GM23338 (cell line): ENCODE measurements around the gene HRH2. TPM values are rescaled to one million over a fixed set of nuclear protein-coding genes. Genes with fewer than 3 reads are reported as not detected.

Experiments used
- ATAC-seq: fragments of 200-7000 bp; cut with Tn5 transposase; 3 replicates; pipeline ENCODE4 v1.9.1; 2020
- DNase-seq: peaks from one replicate; pipeline ENCODE4 v3.0.0-alpha.2; 2015; ENCODE audit warnings: low spot score
- H2AFZ ChIP-seq: fragments of 200-600 bp; sonication (generic); 2 replicates; pipeline ENCODE4 v1.8.0; 2016; ENCODE audit warnings: antibody characterized with exemption, mild to moderate bottlenecking, moderate library complexity
- H3F3A ChIP-seq: fragments of 200-600 bp; sonication (generic); replicated peaks from 2 replicates; pipeline ENCODE4 v1.8.0; 2017; ENCODE audit warnings: antibody characterized with exemption, mixed run types, low read depth
- H3K27ac ChIP-seq: fragments of 200-600 bp; sonication (generic); 2 replicates; pipeline ENCODE4 v1.6.1; 2016; ENCODE audit warnings: low read depth
- H3K27me3 ChIP-seq: fragments of 200-600 bp; sonication (generic); 2 replicates; pipeline ENCODE4 v1.8.0; 2016; ENCODE audit warnings: mild to moderate bottlenecking, mixed run types, moderate library complexity; ENCODE audit not compliant: insufficient read depth
- H3K36me3 ChIP-seq: fragments of 200-600 bp; sonication (generic); 2 replicates; pipeline ENCODE4 v1.8.0; 2016; ENCODE audit warnings: mild to moderate bottlenecking; ENCODE audit not compliant: insufficient read depth
- H3K4me1 ChIP-seq: fragments of 200-600 bp; sonication (generic); 2 replicates; pipeline ENCODE4 v1.8.0; 2016; ENCODE audit warnings: mild to moderate bottlenecking, moderate library complexity; ENCODE audit not compliant: insufficient read depth
- H3K4me2 ChIP-seq: fragments of 200-600 bp; sonication (generic); 2 replicates; pipeline ENCODE4 v1.7.1; 2017; ENCODE audit warnings: mixed run types
- H3K4me3 ChIP-seq: fragments of 200-600 bp; sonication (generic); 2 replicates; pipeline ENCODE4 v1.6.1; 2016; ENCODE audit warnings: mixed run types
- H3K79me2 ChIP-seq: fragments of 200-600 bp; sonication (generic); replicated peaks from 2 replicates; pipeline ENCODE4 v1.8.0; 2017; ENCODE audit warnings: mild to moderate bottlenecking; ENCODE audit not compliant: insufficient read depth
- H3K9me2 ChIP-seq: fragments of 200-600 bp; sonication (generic); 2 replicates; pipeline ENCODE4 v1.8.0; 2017; ENCODE audit not compliant: insufficient read depth
- H4K20me1 ChIP-seq: fragments of 200-600 bp; sonication (generic); replicated peaks from 2 replicates; pipeline ENCODE4 v1.8.0; 2017; ENCODE audit warnings: mild to moderate bottlenecking; ENCODE audit not compliant: insufficient read depth
- H3K27ac Mint-ChIP-seq: 2 replicates; pipeline ENCODE4 v1.8.0; 2020; ENCODE audit warnings: inconsistent platforms, mild to moderate bottlenecking, moderate library complexity, mixed read lengths
- H3K27me3 Mint-ChIP-seq: 3 replicates; pipeline ENCODE4 v1.8.0; 2022; ENCODE audit warnings: low read depth, mild to moderate bottlenecking, moderate library complexity, mixed read lengths, inconsistent platforms; ENCODE audit not compliant: insufficient read depth, poor library complexity
- H3K36me3 Mint-ChIP-seq: 3 replicates; pipeline ENCODE4 v1.8.0; 2021; ENCODE audit warnings: low read depth, mild to moderate bottlenecking, inconsistent platforms, moderate library complexity, mixed read lengths
- H3K4me1 Mint-ChIP-seq: 3 replicates; pipeline ENCODE4 v1.8.0; 2020; ENCODE audit warnings: mild to moderate bottlenecking, inconsistent platforms, mixed read lengths
- H3K4me3 Mint-ChIP-seq: 3 replicates; pipeline ENCODE4 v1.8.0; 2021; ENCODE audit warnings: moderate library complexity, mild to moderate bottlenecking, inconsistent platforms, mixed read lengths
- H3K9me3 Mint-ChIP-seq: 3 replicates; pipeline ENCODE4 v1.8.0; 2020; ENCODE audit warnings: moderate library complexity, mild to moderate bottlenecking, inconsistent platforms, mixed read lengths
- CREB1 ChIP-seq: fragments of 250-450 bp; sonication (Bioruptor Pico); IDR thresholded peaks from 2 replicates; pipeline ENCODE4 v1.5.0; 2020; ENCODE audit warnings: low read depth, mild to moderate bottlenecking, moderate library complexity
- EZH2 ChIP-seq: fragments of 200-600 bp; sonication (generic); IDR thresholded peaks from one replicate; pipeline ENCODE4 v1.8.0; 2017; ENCODE audit warnings: antibody characterized with exemption, mild to moderate bottlenecking, low read depth; ENCODE audit not compliant: unreplicated experiment
- EZH2phosphoT487 ChIP-seq: fragments of 200-600 bp; sonication (generic); IDR thresholded peaks from one replicate; pipeline ENCODE4 v1.8.1; 2018; ENCODE audit warnings: antibody characterized with exemption; ENCODE audit not compliant: unreplicated experiment
- JUNB ChIP-seq: IDR thresholded peaks from one replicate; pipeline ENCODE4 v1.6.1; 2016; ENCODE audit warnings: antibody characterized with exemption; ENCODE audit not compliant: unreplicated experiment
- NANOG ChIP-seq: IDR thresholded peaks from 2 replicates; pipeline ENCODE4 v1.6.1; 2016; ENCODE audit warnings: antibody characterized with exemption, borderline replicate concordance
- ZNF114 ChIP-seq: fragments of 250-450 bp; sonication (Bioruptor Pico); IDR thresholded peaks from 2 replicates; pipeline ENCODE4 v1.5.0; 2020; ENCODE audit warnings: mild to moderate bottlenecking, moderate library complexity
- ZNF331 ChIP-seq: fragments of 250-450 bp; sonication (Bioruptor Pico); IDR thresholded peaks from 2 replicates; pipeline ENCODE4 v1.5.0; 2020; ENCODE audit warnings: low read depth, mild to moderate bottlenecking, moderate library complexity
- polyA plus RNA-seq: library from polyadenylated mRNA; unstranded; fragments of >200 nt; fragmentation: Nextera tagmentation; extraction: Ambion mirVana; gene quantifications from 2 replicates; pipeline ENCODE4 v1.2.1, GENCODE V29; 2016
- total RNA-seq: library from RNA; depleted of rRNA; stranded (reverse); fragments of >200 nt; shearing (Covaris generic); gene quantifications from 2 replicates; pipeline ENCODE4 v1.2.3, GENCODE V29; 2014
- TF ChIP-seq, protein P1 (sequence below): IDR thresholded peaks from one replicate; pipeline ENCODE4 v1.6.1; 2018; ENCODE audit warnings: antibody characterized with exemption; ENCODE audit not compliant: unreplicated experiment
- TF ChIP-seq, protein P2 (sequence below): fragments of 250-450 bp; sonication (Bioruptor Pico); IDR thresholded peaks from 2 replicates; pipeline ENCODE4 v1.5.0; 2020; ENCODE audit warnings: mild to moderate bottlenecking, moderate library complexity
- TF ChIP-seq, protein P3 (sequence below), 2 experiments: fragments of 200-600 bp in 1 of 2; sonication (generic) in 1 of 2; conservative IDR thresholded peaks; 2 replicates each; pipeline versions ENCODE4 v1.5.1 to v1.6.1; 2016 to 2017; ENCODE audit warnings: antibody characterized with exemption in 2 of 2, low read depth in 2 of 2, mild to moderate bottlenecking in 2 of 2, moderate library complexity in 1 of 2

Gene HRH2
- total and polyA plus RNA-seq, 2 experiments from 2014 or later: 6.8 to 7.0 TPM

DNA sequence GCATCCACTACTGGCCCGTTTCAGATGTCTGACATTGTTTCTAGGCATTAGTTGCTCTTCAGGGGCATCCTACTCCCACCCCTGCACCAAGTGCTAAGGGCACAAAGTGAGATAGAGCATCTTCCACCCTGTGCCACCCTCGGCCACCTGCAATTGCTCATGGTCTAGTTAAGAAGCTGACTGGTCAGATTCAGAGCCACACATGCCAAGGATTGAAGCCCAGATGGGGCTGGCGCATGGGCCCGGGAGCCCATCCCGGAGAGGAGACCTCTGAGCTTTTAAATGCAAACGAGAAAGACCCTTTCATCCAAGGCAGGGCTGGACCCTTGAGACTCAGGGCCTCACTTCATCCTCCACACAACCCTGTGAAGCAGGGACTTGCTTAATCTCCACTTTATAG, 28.5 kb downstream of the HRH2 start (continued):
- TF ChIP-seq, protein P1, sequence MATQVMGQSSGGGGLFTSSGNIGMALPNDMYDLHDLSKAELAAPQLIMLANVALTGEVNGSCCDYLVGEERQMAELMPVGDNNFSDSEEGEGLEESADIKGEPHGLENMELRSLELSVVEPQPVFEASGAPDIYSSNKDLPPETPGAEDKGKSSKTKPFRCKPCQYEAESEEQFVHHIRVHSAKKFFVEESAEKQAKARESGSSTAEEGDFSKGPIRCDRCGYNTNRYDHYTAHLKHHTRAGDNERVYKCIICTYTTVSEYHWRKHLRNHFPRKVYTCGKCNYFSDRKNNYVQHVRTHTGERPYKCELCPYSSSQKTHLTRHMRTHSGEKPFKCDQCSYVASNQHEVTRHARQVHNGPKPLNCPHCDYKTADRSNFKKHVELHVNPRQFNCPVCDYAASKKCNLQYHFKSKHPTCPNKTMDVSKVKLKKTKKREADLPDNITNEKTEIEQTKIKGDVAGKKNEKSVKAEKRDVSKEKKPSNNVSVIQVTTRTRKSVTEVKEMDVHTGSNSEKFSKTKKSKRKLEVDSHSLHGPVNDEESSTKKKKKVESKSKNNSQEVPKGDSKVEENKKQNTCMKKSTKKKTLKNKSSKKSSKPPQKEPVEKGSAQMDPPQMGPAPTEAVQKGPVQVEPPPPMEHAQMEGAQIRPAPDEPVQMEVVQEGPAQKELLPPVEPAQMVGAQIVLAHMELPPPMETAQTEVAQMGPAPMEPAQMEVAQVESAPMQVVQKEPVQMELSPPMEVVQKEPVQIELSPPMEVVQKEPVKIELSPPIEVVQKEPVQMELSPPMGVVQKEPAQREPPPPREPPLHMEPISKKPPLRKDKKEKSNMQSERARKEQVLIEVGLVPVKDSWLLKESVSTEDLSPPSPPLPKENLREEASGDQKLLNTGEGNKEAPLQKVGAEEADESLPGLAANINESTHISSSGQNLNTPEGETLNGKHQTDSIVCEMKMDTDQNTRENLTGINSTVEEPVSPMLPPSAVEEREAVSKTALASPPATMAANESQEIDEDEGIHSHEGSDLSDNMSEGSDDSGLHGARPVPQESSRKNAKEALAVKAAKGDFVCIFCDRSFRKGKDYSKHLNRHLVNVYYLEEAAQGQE: no peak
- TF ChIP-seq JUNB (no peak), EZH2phosphoT487 (no peak), NANOG (no peak), ZNF331 (CRISPR knock-in tag) (no peak)

DNA sequence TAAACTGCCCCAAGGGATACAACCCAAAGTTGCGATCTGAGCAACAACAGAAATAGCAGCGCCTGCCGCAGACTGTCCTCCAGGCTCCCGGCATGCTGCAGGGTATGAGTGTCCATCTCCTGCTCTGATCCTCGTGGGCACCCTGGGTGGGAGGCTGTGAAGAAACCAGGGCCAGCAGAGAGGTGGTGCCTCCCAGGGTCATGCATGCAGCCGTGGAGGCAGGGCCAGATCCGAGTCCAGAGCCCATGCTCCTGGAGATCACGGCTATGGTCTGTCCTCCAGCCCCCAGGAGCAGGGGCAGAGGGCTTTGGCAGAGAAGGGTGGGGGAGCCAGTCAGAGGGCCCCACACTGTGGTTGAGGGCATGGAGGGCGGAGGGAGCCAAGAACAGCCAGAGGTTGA, 29.0 kb downstream of the HRH2 start:
- H3K4me3 ChIP-seq: no peak overlapping the region
- H3K4me1 ChIP-seq: 0 out of 2 replicates have a peak, but pooled peaks cover 10% of the 10 kb centered on the region
- no peak overlapping the region for H3K27ac Mint-ChIP-seq
- no peak for ATAC-seq
- H4K20me1 ChIP-seq: no peaks in the 10 kb centered on the region
- H3K27me3 ChIP-seq: no peaks in the 10 kb centered on the region
- peaks cover 19% of the 10 kb centered on the region for H3K36me3 Mint-ChIP-seq
- no peak for DNase-seq
- 0 out of 2 replicates have a peak, but pooled peaks cover 4% of the 10 kb centered on the region for H3F3A ChIP-seq
- H3K27me3 Mint-ChIP-seq: peaks cover 15% of the 10 kb centered on the region
- no peaks in the 10 kb centered on the region; the same call in 1 of the 2 replicates for H3K36me3 ChIP-seq
- H3K79me2 ChIP-seq: no peaks in the 10 kb centered on the region
- peaks cover 18% of the 10 kb centered on the region for H3K4me1 Mint-ChIP-seq
- no peaks in the 10 kb centered on the region for H3K9me2 ChIP-seq
- H2AFZ ChIP-seq: no peak overlapping the region
- H3K4me3 Mint-ChIP-seq: no peak overlapping the region
- no peaks in the 10 kb centered on the region for H3K9me3 Mint-ChIP-seq
- no peak overlapping the region for H3K4me2 ChIP-seq
- TF ChIP-seq CREB1 (no peak), EZH2phosphoT487 (no peak), JUNB (no peak), ZNF331 (CRISPR knock-in tag) (no peak), EZH2 (no peak), ZNF114 (CRISPR knock-in tag) (no peak), NANOG (no peak)
- TF ChIP-seq, protein P2, sequence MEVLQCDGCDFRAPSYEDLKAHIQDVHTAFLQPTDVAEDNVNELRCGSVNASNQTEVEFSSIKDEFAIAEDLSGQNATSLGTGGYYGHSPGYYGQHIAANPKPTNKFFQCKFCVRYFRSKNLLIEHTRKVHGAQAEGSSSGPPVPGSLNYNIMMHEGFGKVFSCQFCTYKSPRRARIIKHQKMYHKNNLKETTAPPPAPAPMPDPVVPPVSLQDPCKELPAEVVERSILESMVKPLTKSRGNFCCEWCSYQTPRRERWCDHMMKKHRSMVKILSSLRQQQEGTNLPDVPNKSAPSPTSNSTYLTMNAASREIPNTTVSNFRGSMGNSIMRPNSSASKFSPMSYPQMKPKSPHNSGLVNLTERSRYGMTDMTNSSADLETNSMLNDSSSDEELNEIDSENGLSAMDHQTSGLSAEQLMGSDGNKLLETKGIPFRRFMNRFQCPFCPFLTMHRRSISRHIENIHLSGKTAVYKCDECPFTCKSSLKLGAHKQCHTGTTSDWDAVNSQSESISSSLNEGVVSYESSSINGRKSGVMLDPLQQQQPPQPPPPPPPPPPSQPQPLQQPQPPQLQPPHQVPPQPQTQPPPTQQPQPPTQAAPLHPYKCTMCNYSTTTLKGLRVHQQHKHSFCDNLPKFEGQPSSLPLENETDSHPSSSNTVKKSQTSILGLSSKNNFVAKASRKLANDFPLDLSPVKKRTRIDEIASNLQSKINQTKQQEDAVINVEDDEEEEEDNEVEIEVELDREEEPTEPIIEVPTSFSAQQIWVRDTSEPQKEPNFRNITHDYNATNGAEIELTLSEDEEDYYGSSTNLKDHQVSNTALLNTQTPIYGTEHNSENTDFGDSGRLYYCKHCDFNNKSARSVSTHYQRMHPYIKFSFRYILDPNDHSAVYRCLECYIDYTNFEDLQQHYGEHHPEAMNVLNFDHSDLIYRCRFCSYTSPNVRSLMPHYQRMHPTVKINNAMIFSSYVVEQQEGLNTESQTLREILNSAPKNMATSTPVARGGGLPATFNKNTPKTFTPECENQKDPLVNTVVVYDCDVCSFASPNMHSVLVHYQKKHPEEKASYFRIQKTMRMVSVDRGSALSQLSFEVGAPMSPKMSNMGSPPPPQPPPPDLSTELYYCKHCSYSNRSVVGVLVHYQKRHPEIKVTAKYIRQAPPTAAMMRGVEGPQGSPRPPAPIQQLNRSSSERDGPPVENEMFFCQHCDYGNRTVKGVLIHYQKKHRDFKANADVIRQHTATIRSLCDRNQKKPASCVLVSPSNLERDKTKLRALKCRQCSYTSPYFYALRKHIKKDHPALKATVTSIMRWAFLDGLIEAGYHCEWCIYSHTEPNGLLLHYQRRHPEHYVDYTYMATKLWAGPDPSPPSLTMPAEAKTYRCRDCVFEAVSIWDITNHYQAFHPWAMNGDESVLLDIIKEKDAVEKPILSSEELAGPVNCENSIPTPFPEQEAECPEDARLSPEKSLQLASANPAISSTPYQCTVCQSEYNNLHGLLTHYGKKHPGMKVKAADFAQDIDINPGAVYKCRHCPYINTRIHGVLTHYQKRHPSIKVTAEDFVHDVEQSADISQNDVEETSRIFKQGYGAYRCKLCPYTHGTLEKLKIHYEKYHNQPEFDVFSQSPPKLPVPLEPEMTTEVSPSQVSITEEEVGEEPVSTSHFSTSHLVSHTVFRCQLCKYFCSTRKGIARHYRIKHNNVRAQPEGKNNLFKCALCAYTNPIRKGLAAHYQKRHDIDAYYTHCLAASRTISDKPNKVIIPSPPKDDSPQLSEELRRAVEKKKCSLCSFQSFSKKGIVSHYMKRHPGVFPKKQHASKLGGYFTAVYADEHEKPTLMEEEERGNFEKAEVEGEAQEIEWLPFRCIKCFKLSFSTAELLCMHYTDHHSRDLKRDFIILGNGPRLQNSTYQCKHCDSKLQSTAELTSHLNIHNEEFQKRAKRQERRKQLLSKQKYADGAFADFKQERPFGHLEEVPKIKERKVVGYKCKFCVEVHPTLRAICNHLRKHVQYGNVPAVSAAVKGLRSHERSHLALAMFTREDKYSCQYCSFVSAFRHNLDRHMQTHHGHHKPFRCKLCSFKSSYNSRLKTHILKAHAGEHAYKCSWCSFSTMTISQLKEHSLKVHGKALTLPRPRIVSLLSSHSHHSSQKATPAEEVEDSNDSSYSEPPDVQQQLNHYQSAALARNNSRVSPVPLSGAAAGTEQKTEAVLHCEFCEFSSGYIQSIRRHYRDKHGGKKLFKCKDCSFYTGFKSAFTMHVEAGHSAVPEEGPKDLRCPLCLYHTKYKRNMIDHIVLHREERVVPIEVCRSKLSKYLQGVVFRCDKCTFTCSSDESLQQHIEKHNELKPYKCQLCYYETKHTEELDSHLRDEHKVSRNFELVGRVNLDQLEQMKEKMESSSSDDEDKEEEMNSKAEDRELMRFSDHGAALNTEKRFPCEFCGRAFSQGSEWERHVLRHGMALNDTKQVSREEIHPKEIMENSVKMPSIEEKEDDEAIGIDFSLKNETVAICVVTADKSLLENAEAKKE (CRISPR knock-in tag): no peak
- TF ChIP-seq, protein P3, sequence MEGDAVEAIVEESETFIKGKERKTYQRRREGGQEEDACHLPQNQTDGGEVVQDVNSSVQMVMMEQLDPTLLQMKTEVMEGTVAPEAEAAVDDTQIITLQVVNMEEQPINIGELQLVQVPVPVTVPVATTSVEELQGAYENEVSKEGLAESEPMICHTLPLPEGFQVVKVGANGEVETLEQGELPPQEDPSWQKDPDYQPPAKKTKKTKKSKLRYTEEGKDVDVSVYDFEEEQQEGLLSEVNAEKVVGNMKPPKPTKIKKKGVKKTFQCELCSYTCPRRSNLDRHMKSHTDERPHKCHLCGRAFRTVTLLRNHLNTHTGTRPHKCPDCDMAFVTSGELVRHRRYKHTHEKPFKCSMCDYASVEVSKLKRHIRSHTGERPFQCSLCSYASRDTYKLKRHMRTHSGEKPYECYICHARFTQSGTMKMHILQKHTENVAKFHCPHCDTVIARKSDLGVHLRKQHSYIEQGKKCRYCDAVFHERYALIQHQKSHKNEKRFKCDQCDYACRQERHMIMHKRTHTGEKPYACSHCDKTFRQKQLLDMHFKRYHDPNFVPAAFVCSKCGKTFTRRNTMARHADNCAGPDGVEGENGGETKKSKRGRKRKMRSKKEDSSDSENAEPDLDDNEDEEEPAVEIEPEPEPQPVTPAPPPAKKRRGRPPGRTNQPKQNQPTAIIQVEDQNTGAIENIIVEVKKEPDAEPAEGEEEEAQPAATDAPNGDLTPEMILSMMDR (conservative IDR thresholded peaks at IDR 0.05; ENCODE audit: low read depth in 2 of 2): no peak
- H3K27ac ChIP-seq: no peak overlapping the region
